Measurements from ENCODE around the gene TIAM1. TPM values are rescaled to one million over a fixed set of nuclear protein-coding genes. Genes with fewer than 3 reads are reported as not detected.

The TIAM1 gene
- total RNA-seq, 1 donor from 2014 or later: 8.4 TPM

GRCh38 chr21:31316072-31316471 is 28.0 kb downstream of the TIAM1 start:
- TF ChIP-seq CTCF (IDR thresholded peaks at IDR 0.05; ENCODE audit: insufficient read depth, low read length, severe bottlenecking): no peak
- FAIRE-seq (no peak), DNase-seq (ENCODE audit: low read depth) (no peak)
- Histone ChIP-seq H3K27me3 (ENCODE audit: control insufficient read depth, insufficient read depth, low read length) (no peaks in the 10 kb centered on the region), H3K36me3 (ENCODE audit: control insufficient read depth, insufficient read depth, low read length) (no peaks in the 10 kb centered on the region), H3K4me3 (ENCODE audit: low read depth, low read length) (no peak overlapping the region)

- FAIRE-seq: peak; percentile 81
- DNase-seq (ENCODE audit: low read depth): peak; percentile 96
- Histone ChIP-seq H3K36me3 (ENCODE audit: control insufficient read depth, insufficient read depth, low read length) (no peaks in the 10 kb centered on the region), H3K4me3 (ENCODE audit: low read depth, low read length) (no peak overlapping the region), H3K27me3 (ENCODE audit: control insufficient read depth, insufficient read depth, low read length) (no peaks in the 10 kb centered on the region)
- no peak for TF ChIP-seq CTCF (IDR thresholded peaks at IDR 0.05; ENCODE audit: insufficient read depth, low read length, severe bottlenecking)
These were observed 33.3 kb downstream of the TIAM1 start for GRCh38 chr21:31310750-31311149.

- Histone ChIP-seq H3K27me3 (ENCODE audit: control insufficient read depth, insufficient read depth, low read length) (no peaks in the 10 kb centered on the region), H3K36me3 (ENCODE audit: control insufficient read depth, insufficient read depth, low read length) (no peaks in the 10 kb centered on the region), H3K4me3 (ENCODE audit: low read depth, low read length) (no peak overlapping the region)
- DNase-seq (ENCODE audit: low read depth) (no peak), FAIRE-seq (no peak)
- TF ChIP-seq CTCF (IDR thresholded peaks at IDR 0.05; ENCODE audit: insufficient read depth, low read length, severe bottlenecking): no peak
These were observed 35.5 kb downstream of the TIAM1 start for GRCh38 chr21:31308584-31308983.

- Histone ChIP-seq H3K4me3 (ENCODE audit: low read depth, low read length) (no peak overlapping the region), H3K27me3 (ENCODE audit: control insufficient read depth, insufficient read depth, low read length) (no peaks in the 10 kb centered on the region), H3K36me3 (ENCODE audit: control insufficient read depth, insufficient read depth, low read length) (no peaks in the 10 kb centered on the region)
- no peak for DNase-seq (ENCODE audit: low read depth)
- FAIRE-seq: no peak
- no peak for TF ChIP-seq CTCF (IDR thresholded peaks at IDR 0.05; ENCODE audit: insufficient read depth, low read length, severe bottlenecking)
These were observed 38.2 kb downstream of the TIAM1 start for GRCh38 chr21:31305888-31306287.

GRCh38 chr21:31299291-31300147 is 44.5 kb downstream of the TIAM1 start:
- Histone ChIP-seq H3K36me3 (ENCODE audit: control insufficient read depth, insufficient read depth, low read length) (no peaks in the 10 kb centered on the region), H3K4me3 (ENCODE audit: low read depth, low read length) (no peak overlapping the region), H3K27me3 (ENCODE audit: control insufficient read depth, insufficient read depth, low read length) (no peaks in the 10 kb centered on the region)
- FAIRE-seq (no peak), DNase-seq (ENCODE audit: low read depth) (peak; percentile 92)
- TF ChIP-seq CTCF (IDR thresholded peaks at IDR 0.05; ENCODE audit: insufficient read depth, low read length, severe bottlenecking): no peak

Data from bronchial epithelial cell (primary cell).